NCI-H128 (cell line): Measurements from ENCODE around the gene CACTIN.
"Not testable (repeated sequence)": the region's sequence is repeated elsewhere in the genome, so short reads cannot be mapped to it uniquely, and the experiment has no call there.

Source experiments
- DNase-seq: peaks from one replicate; lab custom pipeline; 2025; ENCODE audit not compliant: unreplicated experiment; lab: John Stamatoyannopoulos, UW

Gene CACTIN

GRCh38 chr19:3628766-3629165 lies 2.2 kb upstream of the CACTIN start:
- DNase-seq = not testable (repeated sequence)

GRCh38 chr19:3627351-3627723 lies 747 bp upstream of the CACTIN start:
- no peak for DNase-seq

GRCh38 chr19:3625996-3626472 lies 556 bp downstream of the CACTIN start:
- no peak for DNase-seq

GRCh38 chr19:3623716-3624115 lies 2.9 kb downstream of the CACTIN start:
- no peak for DNase-seq

DNA sequence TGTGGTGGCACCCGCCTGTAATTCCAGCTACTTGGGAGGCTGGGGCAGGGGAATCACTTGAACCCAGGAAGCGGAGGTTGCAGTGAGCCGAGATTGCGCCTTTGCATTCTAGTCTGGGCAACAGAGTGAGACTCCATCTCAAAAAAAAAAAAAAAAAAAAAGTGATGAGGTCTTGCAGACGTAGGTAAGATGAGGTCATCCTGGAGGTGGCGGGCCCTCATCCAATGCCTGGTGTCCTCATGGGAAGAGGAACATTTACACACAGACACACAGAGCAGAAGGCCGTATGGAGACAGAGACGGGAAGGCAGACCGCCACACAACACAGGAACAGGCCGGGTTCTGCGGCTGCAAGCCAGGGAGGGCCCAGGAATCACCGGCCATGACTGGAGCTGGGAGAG lies 4.4 kb downstream of the CACTIN start:
- no peak for DNase-seq

- DNase-seq = no peak
These were observed 4.9 kb downstream of the CACTIN start for GRCh38 chr19:3621689-3622088.

GRCh38 chr19:3620817-3621547 lies 5.6 kb downstream of the CACTIN start:
- no peak for DNase-seq

DNA sequence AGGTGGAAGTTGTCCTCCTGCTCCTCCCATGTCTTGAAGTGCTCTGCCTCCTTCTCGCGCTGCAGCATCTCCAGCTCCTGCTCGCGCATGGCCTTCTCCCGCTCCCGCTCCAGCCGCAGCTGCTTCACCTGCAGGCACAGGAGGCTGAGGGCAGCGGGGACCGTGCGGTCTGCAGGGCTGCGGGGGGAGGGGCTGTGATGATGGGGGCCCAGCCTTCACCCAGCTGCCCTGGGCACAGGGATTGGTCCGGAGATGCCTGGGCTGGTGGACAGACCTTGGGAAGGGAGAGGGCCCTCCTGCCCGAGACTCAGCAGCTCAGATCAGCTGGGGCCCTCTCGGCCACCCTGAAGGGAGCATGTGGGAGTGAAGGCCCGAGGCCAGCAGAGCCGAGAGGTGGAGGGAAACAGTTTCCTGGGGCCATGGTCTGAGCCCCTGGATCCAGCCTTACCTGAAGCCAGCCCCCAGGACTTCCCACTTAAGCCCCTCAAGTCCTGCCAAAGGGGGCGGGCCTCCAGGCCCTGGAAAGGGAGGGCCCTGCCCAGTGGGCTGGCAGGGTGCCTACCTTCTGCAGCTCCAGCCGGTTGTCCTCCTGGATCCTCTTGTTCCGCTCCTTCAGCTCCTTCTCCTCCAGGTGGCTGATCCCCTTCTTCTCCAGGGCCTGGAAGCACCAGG lies 6.3 kb downstream of the CACTIN start:
- DNase-seq = no peak

DNA sequence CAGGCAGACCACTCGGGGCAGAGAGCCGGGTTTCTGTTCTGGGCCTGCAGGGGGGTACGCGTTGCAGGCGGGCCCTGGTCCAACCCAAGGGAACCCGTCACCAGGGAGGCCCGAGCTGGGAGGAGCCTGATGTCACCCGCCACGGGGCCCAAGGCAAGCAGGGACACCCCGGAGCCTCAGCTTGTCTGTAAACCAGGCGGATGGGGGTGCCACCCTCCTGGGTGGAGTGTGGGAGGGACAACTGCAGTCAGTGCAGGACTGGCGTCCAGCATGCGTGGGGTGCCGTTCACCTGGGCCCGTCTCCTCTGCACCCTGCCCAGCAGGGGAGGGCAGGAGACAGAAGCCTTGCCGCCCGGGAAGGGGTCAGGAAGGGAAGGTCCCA lies 7.0 kb downstream of the CACTIN start:
- no peak for DNase-seq

DNA sequence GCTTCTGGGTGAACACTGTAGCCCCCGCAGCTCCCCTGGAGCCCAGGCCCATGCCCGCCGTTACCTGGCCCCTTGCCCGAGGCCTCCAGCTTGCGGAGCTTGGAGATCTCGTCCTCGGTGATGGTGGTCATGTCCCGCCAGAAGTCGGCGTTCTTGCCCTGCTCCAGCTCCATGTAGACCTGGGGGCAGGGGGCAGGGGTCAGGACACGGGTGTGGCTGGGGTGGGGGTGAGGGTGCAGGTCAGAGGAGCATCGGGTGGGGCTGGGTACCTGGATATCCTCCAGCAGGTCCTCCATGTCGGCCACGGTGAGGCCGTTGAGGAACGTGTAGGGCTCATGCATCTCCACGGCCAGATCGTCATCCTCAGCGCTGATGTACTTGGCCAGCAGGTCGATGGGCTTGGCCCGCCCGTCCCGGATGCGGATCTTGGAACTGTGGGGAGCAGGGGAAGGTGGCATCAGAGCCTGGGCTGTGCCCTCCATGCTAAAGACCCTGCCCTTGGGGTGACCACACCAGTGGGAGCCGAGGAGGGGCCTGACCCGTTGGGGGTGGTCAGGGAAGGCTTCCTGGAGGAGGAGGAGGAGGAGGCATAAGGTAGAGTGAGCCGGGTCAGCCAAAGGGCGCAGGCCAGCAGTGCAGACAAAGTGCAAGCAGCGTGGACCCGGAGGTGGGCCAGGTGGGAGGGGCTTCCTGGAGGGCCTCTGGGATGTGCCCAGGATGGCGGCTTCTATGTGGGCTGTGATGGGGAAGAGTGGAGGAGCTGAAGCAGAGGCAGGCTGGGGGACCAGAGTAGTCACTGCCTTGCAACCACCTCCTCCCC lies 7.6 kb downstream of the CACTIN start:
- DNase-seq = no peak

DNA sequence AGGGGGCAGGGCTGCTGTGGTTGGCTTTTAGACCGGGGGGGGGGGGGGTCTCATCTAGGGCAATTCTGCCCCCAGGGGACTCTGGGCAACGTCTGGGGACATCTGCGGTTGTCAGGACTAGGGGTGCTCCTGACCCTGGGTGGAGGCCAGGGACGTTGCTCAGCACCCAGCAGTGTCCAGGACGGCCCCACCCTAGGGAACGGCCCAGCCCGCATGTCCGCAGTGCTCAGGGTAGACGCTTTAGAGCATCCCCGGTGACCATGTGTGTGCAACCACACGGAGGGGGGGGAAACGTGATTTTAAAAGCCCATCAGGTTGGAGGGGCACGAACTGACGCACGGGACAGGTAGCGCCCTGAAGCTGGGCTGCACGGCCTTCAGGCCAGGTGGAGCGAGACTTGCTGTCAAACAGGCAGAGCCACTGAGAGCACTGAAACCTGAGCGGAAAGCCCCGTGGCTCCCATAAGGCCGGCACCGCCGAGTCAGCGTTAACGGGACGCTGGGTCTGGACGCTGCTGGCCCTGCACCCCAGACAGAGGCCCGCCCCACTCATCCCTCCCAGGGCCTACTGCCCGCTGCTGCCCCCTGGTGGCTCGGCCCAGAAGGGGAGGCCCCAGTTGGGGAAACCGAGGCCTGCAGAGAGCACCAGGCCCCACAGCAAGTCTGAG lies 8.3 kb downstream of the CACTIN start:
- no peak for DNase-seq

DNA sequence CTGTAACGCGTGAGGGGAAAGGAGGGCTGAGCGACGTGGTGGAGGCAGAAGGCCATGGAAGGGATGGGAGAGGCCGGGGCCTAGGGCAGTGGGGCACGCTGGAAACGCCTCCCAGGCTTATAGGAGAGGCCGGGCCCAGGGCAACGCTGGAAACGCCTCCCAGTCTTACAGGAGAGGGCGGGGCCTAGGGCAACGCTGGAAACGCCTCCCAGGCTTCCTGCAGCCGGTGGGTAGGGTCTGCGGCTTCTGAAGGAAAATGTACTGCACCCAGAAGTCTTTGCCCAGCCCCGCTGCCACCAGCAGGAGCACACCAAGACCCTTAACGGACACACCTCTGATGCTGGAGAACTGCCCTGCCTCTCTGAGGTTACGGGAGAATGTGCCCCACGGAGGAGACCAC lies 9.1 kb downstream of the CACTIN start:
- no peak for DNase-seq

DNA sequence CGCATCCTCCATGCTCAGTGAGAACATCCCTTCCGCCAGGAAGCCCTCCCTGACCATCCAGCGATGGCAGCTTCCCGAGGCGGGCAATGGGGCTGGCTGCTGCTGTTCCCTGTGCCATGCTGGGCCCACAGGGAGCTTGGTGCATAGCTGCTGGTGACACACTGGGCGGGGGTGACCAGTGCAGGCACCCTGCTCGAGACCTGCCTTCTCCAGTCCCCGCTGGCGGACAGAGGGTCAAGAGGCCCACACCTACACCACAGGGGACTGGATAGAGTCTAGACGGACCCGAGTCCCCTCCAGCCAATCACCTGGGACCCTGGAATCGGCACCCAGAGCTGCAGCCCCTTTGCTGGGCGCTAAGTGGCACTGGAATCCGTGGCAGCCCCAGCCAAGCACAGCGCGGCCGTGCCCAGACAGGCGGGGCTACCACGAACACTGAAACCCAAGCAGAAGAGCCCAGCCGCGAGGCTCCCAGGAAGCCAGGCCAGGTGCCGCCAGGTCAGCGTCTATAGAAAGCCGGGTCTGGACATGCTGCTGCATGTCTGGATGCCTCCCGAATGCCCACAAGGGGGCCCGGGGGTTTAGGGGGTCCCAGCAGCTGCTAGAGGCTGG lies 11.0 kb downstream of the CACTIN start:
- DNase-seq = no peak

DNA sequence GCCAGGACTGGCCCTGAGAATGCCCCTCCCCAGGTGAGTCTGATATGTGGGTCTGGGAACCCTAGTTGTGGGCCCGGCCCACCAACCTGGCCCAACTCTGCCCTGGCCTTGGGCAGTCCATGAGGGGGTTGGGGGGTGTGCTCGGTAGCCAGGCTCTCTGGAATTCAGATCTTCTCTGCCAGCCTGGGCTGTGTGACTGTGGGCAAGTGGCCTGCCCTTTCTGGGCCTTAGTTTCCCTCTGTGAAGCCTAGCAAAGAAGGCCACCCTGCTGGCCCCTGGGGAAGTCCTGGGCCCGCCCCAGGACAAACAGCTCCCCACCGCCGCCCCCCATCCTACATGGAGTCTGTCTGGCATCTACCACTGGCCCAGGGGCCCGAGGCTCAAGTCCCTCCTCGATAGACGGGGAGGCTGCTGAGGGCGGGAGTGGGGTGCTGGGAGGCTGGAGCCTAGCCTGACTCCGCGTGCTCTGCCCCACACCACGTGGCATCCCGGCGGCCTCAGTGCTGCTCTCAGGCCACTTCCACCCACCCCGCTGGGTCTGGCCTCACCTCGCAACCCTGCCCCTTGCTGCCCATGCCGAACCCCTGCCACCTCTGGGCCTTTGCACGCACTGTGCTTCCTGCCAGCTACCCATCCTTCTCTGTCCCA lies 11.6 kb downstream of the CACTIN start:
- DNase-seq = no peak

GRCh38 chr19:3613818-3614661 lies 12.6 kb downstream of the CACTIN start:
- DNase-seq = no peak

DNA sequence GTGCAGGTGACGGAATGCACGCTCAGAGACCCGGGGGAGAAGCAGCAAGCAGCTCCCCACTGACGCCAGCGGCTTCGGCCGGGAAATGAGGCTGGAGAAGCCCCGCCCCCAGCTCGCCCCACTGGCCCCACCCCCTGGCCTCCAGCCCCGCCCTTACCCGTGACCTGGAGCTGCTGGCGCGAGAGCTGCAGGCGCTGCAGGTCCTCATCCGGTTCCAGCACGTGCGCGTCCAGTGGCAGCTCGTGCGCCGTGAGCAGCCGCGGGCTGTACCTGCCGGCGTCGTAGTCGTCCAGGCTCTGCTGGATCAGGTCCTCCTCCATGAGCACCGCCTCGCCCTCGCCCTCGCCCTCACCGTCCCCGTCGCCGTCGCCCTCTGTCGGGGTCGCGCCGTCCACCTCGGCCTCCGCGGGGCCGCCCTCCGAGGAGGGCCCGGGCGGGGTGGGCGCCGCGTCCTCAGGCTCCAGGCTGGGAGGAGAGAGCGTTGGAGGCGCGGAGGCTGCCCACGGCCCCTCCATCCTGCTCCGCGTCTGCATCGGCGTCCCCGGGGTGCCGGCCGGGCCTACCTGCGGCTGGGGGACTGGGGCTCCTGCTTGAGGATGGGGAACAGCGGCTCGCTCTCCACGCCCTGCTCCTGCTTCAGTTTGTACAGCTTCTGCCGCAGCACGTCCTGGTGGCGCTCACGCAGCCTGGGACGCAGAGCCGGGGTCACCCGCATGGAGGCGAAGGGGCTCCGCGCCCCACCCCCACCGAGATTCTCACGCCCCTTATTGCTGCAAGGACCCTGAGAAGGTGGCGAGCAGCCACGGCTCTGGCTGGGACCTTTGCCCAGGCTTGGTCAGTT lies 13.5 kb downstream of the CACTIN start:
- DNase-seq = no peak

GRCh38 chr19:3612330-3612729 lies 14.3 kb downstream of the CACTIN start:
- no peak for DNase-seq

- no peak for DNase-seq
These were observed 14.7 kb downstream of the CACTIN start for GRCh38 chr19:3611841-3612240.
